ENCODE measurements around the gene MRPS25.

- TF ChIP-seq CTCF (IDR thresholded peaks at IDR 0.05) (no peak), REST (IDR thresholded peaks at IDR 0.05; ENCODE audit: insufficient read depth in 1 of 2, low read depth in 2 of 2, low read length in 1 of 2) (no peak), POLR2AphosphoS5 (IDR thresholded peaks at IDR 0.05; ENCODE audit: low read depth, low read length) (no peak)
Observed at GRCh38 chr3:15069441-15069840, 4.3 kb upstream of the MRPS25 start.
